HepG2 (cell line): ENCODE data around the gene USP36. TPM values are rescaled to one million over a fixed set of nuclear protein-coding genes. Genes with fewer than 3 reads are reported as not detected.

Experiments used
- AGO2 ChIP-seq: fragments of 200-400 bp; formaldehyde crosslinking; optimal IDR thresholded peaks from 2 replicates; pipeline ENCODE3; 2017; ENCODE audit warnings: mild to moderate bottlenecking, low read depth, low read length, moderate library complexity
- ATRX ChIP-seq: sonication (generic); formaldehyde crosslinking; IDR thresholded peaks from 2 replicates; pipeline ENCODE4 v1.4.0; 2020; ENCODE audit warnings: missing genetic modification reagents, borderline replicate concordance
- CENPX ChIP-seq: sonication (generic); formaldehyde crosslinking; IDR thresholded peaks from 2 replicates; pipeline ENCODE4 v1.9.0; 2021; ENCODE audit warnings: mild to moderate bottlenecking, missing genetic modification reagents, moderate library complexity
- EEA1 ChIP-seq: sonication (generic); formaldehyde crosslinking; IDR thresholded peaks from 2 replicates; pipeline ENCODE4 v1.5.1; 2020; ENCODE audit warnings: mild to moderate bottlenecking, missing genetic modification reagents, borderline replicate concordance
- EED ChIP-seq: sonication (generic); formaldehyde crosslinking; IDR thresholded peaks from 2 replicates; pipeline ENCODE4 v1.5.0; 2020; ENCODE audit warnings: mild to moderate bottlenecking, missing genetic modification reagents
- FOXP4 ChIP-seq: sonication (generic); formaldehyde crosslinking; IDR thresholded peaks from 2 replicates; pipeline ENCODE4 v1.4.0; 2020; ENCODE audit warnings: missing genetic modification reagents
- FUBP1 ChIP-seq: sonication (generic); formaldehyde crosslinking; IDR thresholded peaks from 2 replicates; pipeline ENCODE4 v1.5.1; 2020; ENCODE audit warnings: missing genetic modification reagents, mild to moderate bottlenecking, borderline replicate concordance
- GATAD1 ChIP-seq: IDR thresholded peaks from 2 replicates; pipeline ENCODE4 v1.6.1; 2016; ENCODE audit warnings: missing genetic modification reagents, missing compliant biosample characterization
- GFI1 ChIP-seq: sonication (generic); formaldehyde crosslinking; IDR thresholded peaks from 2 replicates; pipeline ENCODE4 v1.5.0; 2020; ENCODE audit warnings: missing genetic modification reagents, mild to moderate bottlenecking, borderline replicate concordance
- HNRNPL ChIP-seq: fragments of 200-400 bp; formaldehyde crosslinking; IDR thresholded peaks from 2 replicates; pipeline ENCODE4 v1.6.1; 2017; ENCODE audit warnings: mild to moderate bottlenecking, low read depth, low read length
- JUND ChIP-seq: sonication (generic); formaldehyde crosslinking; IDR thresholded peaks from 2 replicates; pipeline ENCODE4 v1.8.0; 2022; ENCODE audit warnings: mild to moderate bottlenecking, missing genetic modification reagents
- LCORL ChIP-seq, 2 experiments: fragments of 450-650 bp in 1 of 2; sonication (generic) in 1 of 2; formaldehyde crosslinking in 1 of 2; IDR thresholded peaks; 2 replicates each; pipeline versions ENCODE4 v1.5.0 to v1.6.1; 2017 to 2020; ENCODE audit warnings: antibody characterized with exemption in 1 of 2, missing genetic modification reagents in 1 of 2
- NCOA5 ChIP-seq: sonication (generic); formaldehyde crosslinking; IDR thresholded peaks from 2 replicates; pipeline ENCODE4 v1.4.0; 2020; ENCODE audit warnings: missing genetic modification reagents
- PITX1 ChIP-seq: sonication (generic); formaldehyde crosslinking; IDR thresholded peaks from 2 replicates; pipeline ENCODE4 v1.5.1; 2020; ENCODE audit warnings: mild to moderate bottlenecking, missing genetic modification reagents
- SETDB1 ChIP-seq: sonication (generic); formaldehyde crosslinking; IDR thresholded peaks from 2 replicates; pipeline ENCODE4 v1.5.1; 2020; ENCODE audit warnings: missing genetic modification reagents, mild to moderate bottlenecking, borderline replicate concordance
- SRSF9 ChIP-seq: fragments of 200-400 bp; formaldehyde crosslinking; IDR thresholded peaks from 2 replicates; pipeline ENCODE4 v1.6.1; 2018; ENCODE audit warnings: borderline replicate concordance, mild to moderate bottlenecking, low read depth, low read length; ENCODE audit not compliant: insufficient read depth, poor library complexity, severe bottlenecking
- ZBED4 ChIP-seq: sonication (generic); formaldehyde crosslinking; IDR thresholded peaks from 2 replicates; pipeline ENCODE4 v1.4.0; 2020; ENCODE audit warnings: missing genetic modification reagents, borderline replicate concordance
- ZNF253 ChIP-seq: sonication (generic); formaldehyde crosslinking; IDR thresholded peaks from 2 replicates; pipeline ENCODE4 v1.8.0; 2022; ENCODE audit warnings: mild to moderate bottlenecking, missing genetic modification reagents, borderline replicate concordance
- ZNF264 ChIP-seq: sonication (generic); formaldehyde crosslinking; IDR thresholded peaks from 2 replicates; pipeline ENCODE4 v1.4.0; 2020; ENCODE audit warnings: missing genetic modification reagents
- ZNF333 ChIP-seq: sonication (generic); formaldehyde crosslinking; IDR thresholded peaks from 2 replicates; pipeline ENCODE4 v1.4.0; 2020; ENCODE audit warnings: mild to moderate bottlenecking, missing genetic modification reagents, borderline replicate concordance
- ZNF563 ChIP-seq: sonication (generic); formaldehyde crosslinking; IDR thresholded peaks from 2 replicates; pipeline ENCODE4 v1.8.0; 2022; ENCODE audit warnings: mild to moderate bottlenecking, moderate library complexity, missing genetic modification reagents
- ZNF713 ChIP-seq: sonication (generic); formaldehyde crosslinking; IDR thresholded peaks from 2 replicates; pipeline ENCODE4 v1.4.0; 2020; ENCODE audit warnings: mild to moderate bottlenecking, missing genetic modification reagents
- ZSCAN31 ChIP-seq: sonication (generic); formaldehyde crosslinking; IDR thresholded peaks from 2 replicates; pipeline ENCODE4 v1.5.0; 2020; ENCODE audit warnings: low read depth, mild to moderate bottlenecking, missing genetic modification reagents
- polyA plus RNA-seq, 8 experiments: library from polyadenylated mRNA; depleted of rRNA in 3 of 8; stranded (reverse) in 7 of 8; unstranded in 1 of 8; fragments of >200 nt; fragmentation: Illumina TruSeq in 4 of 8; extraction: Trizol in 4 of 8; gene quantifications; 2 replicates each; pipeline versions ENCODE4 v1.2.1 to v1.2.3, GENCODE V29; 2011 to 2016; ENCODE audit warnings: low read depth in 4 of 8, missing spikeins in 1 of 8, mixed read lengths in 1 of 8; ENCODE audit not compliant: insufficient read depth in 1 of 8
- total RNA-seq, 5 experiments: library from RNA; depleted of rRNA; stranded (reverse); fragments of >200 nt; fragmentation: Illumina TruSeq; extraction: Trizol; gene quantifications; 2 replicates each; pipeline ENCODE4 v1.2.3, GENCODE V29; 2016; ENCODE audit warnings: low read depth in 1 of 5

The USP36 gene
- total and polyA plus RNA-seq, 2 of the 13 experiments (the other 11 are each of a cell fraction or from before 2014, with no cell fraction given): 29.6 to 45.9 TPM

- TF ChIP-seq ZNF563 (CRISPR knock-in tag): 0 out of 2 replicates have a peak, but pooled peaks have one; percentile 29
- no peak for TF ChIP-seq EED (CRISPR knock-in tag)
- peak; percentile 35; the same call in 1 of the 2 replicates for TF ChIP-seq GFI1 (CRISPR knock-in tag)
- TF ChIP-seq ZNF264 (CRISPR knock-in tag): peak; percentile 53; the same call in 1 of the 2 replicates
- no peak for TF ChIP-seq JUND (CRISPR knock-in tag)
- no peak for TF ChIP-seq ZSCAN31
- no peak for TF ChIP-seq CENPX (CRISPR knock-in tag)
- TF ChIP-seq FOXP4 (CRISPR knock-in tag): peak; percentile 86
- TF ChIP-seq SETDB1 (CRISPR knock-in tag): no peak
- no peak for TF ChIP-seq SRSF9
- peak; percentile 95 for TF ChIP-seq PITX1 (CRISPR knock-in tag)
- no peak; the same call in 1 of the 2 replicates for TF ChIP-seq ZNF333 (CRISPR knock-in tag)
- no peak for TF ChIP-seq LCORL (IDR thresholded peaks at IDR 0.05)
- TF ChIP-seq LCORL (CRISPR knock-in tag; IDR thresholded peaks at IDR 0.05): peak; percentile 92
- TF ChIP-seq EEA1: no peak
- no peak for TF ChIP-seq HNRNPL
- no peak for TF ChIP-seq FUBP1 (CRISPR knock-in tag)
- TF ChIP-seq ATRX: no peak
- TF ChIP-seq ZBED4: no peak; the same call in 1 of the 2 replicates
- no peak for TF ChIP-seq AGO2
- TF ChIP-seq NCOA5 (CRISPR knock-in tag): no peak
- peak; percentile 51; the same call in 1 of the 2 replicates for TF ChIP-seq GATAD1
- TF ChIP-seq ZNF253 (CRISPR knock-in tag): no peak
- TF ChIP-seq ZNF713 (CRISPR knock-in tag): no peak
These were observed 91.8 kb downstream of the USP36 start (continued) for GRCh38 chr17:78748730-78749317.
